GM10266 (cell line): ENCODE data around the gene OAF.

ENCODE experiments used
- DNase-seq: peaks from one replicate; pipeline ENCODE4 v3.0.0; 2012; ENCODE audit errors: extremely low spot score
- CTCF ChIP-seq: IDR thresholded peaks from 2 replicates; pipeline ENCODE4 v1.5.1; 2012; ENCODE audit warnings: mild to moderate bottlenecking, low read depth; ENCODE audit not compliant: control insufficient read depth, insufficient read depth; ENCODE audit errors: missing control alignments

OAF gene

GRCh38 chr11:120197977-120198376, 12.9 kb upstream of the OAF start:
- no peak for DNase-seq

GRCh38 chr11:120198403-120198786, 12.4 kb upstream of the OAF start:
- no peak for TF ChIP-seq CTCF
- DNase-seq = no peak

More at GRCh38 chr11:120197977-120198376, 12.9 kb upstream of the OAF start:
- no peak for TF ChIP-seq CTCF

- TF ChIP-seq CTCF = no peak
- no peak for DNase-seq
These were observed 11.9 kb upstream of the OAF start for GRCh38 chr11:120198787-120199469.

- TF ChIP-seq CTCF = no peak
- no peak for DNase-seq
These were observed 11.2 kb upstream of the OAF start for GRCh38 chr11:120199613-120200012.

- no peak for DNase-seq
- no peak for TF ChIP-seq CTCF
These were observed 10.2 kb upstream of the OAF start for GRCh38 chr11:120200677-120201076.

GRCh38 chr11:120201653-120202052, 9.2 kb upstream of the OAF start:
- no peak for DNase-seq
- TF ChIP-seq CTCF = no peak

GRCh38 chr11:120203626-120204025, 7.2 kb upstream of the OAF start:
- DNase-seq = no peak
- no peak for TF ChIP-seq CTCF
